K562 (cell line): ENCODE results near the gene TRANK1. TPM values are rescaled to one million over a fixed set of nuclear protein-coding genes. Genes with fewer than 3 reads are reported as not detected.

Experiments
- ARID1B ChIP-seq: fragments of 450-650 bp; IDR thresholded peaks from 2 replicates; pipeline ENCODE4 v1.6.1; 2016; ENCODE audit warnings: antibody characterized with exemption, mild to moderate bottlenecking, inconsistent platforms
- CUX1 ChIP-seq: fragments of 200-800 bp; sonication (Bioruptor generic); IDR thresholded peaks from 2 replicates; pipeline ENCODE4 v1.6.1; 2016; ENCODE audit warnings: missing genetic modification characterization, missing compliant biosample characterization
- EP300 ChIP-seq: IDR thresholded peaks from 2 replicates; pipeline ENCODE4 v1.6.1; 2012; ENCODE audit warnings: low read length, improper control_type of control experiment
- HDAC1 ChIP-seq, 2 experiments: fragments of 450-650 bp; IDR thresholded peaks; 2 replicates each; pipeline ENCODE4 v1.6.1; 2016 to 2017; ENCODE audit warnings: inconsistent platforms in 1 of 2, mild to moderate bottlenecking in 1 of 2, moderate library complexity in 1 of 2
- HOMEZ ChIP-seq: fragments of 250-450 bp; sonication (Bioruptor Pico); IDR thresholded peaks from 2 replicates; pipeline ENCODE4 v1.4.0; 2020; ENCODE audit warnings: mild to moderate bottlenecking, moderate library complexity
- MYBL2 ChIP-seq, 2 experiments: fragments of 450-650 bp in 1 of 2; sonication (generic) in 1 of 2; formaldehyde crosslinking in 1 of 2; IDR thresholded peaks; 2 replicates each; pipeline versions ENCODE4 v1.6.1 to v1.8.1; 2017 to 2022; ENCODE audit warnings: borderline replicate concordance in 1 of 2, inconsistent platforms in 1 of 2, low read depth in 1 of 2, mild to moderate bottlenecking in 1 of 2, missing genetic modification reagents in 1 of 2, moderate library complexity in 1 of 2
- TCF7 ChIP-seq: sonication (generic); IDR thresholded peaks from 2 replicates; pipeline ENCODE4 v1.6.1; 2016; ENCODE audit warnings: antibody characterized with exemption, borderline replicate concordance
- TCFL5 ChIP-seq: fragments of 250-450 bp; sonication (Bioruptor Pico); conservative IDR thresholded peaks from 2 replicates; pipeline ENCODE4 v1.6.1; 2021; ENCODE audit warnings: mild to moderate bottlenecking, moderate library complexity, matching md5 sums
- polyA plus RNA-seq, 8 experiments: library from polyadenylated mRNA; depleted of rRNA in 4 of 8; stranded (reverse) in 5 of 8; unstranded in 3 of 8; fragments of >200 nt; fragmentation: Nextera tagmentation in 2 of 8; fragmentation: Illumina TruSeq in 1 of 8; extraction: Ambion mirVana in 2 of 8; extraction: Trizol in 1 of 8; gene quantifications; 2 replicates each; pipeline versions ENCODE4 v1.2.1 to v1.2.3, GENCODE V29; 2011 to 2014; ENCODE audit warnings: inconsistent platforms in 1 of 8, missing spikeins in 1 of 8
- total RNA-seq, 7 experiments: library from RNA; depleted of rRNA in 6 of 7; stranded (reverse); fragments of >200 nt in 6 of 7; fragmentation: Illumina TruSeq in 2 of 7; extraction: Trizol in 2 of 7; gene quantifications; 2 replicates each; pipeline versions ENCODE4 v1.2.1 to v1.2.3, GENCODE V29; 2011 to 2021; ENCODE audit warnings: low replicate concordance in 1 of 7

The TRANK1 gene
- total and polyA plus RNA-seq, 9 of the 15 experiments (the other 6 are each of a cell fraction or from before 2014, with no cell fraction given): 0.41 to 5.3 (median 2.1) TPM

GRCh38 chr3:36957063-36957462, 12.2 kb upstream of the TRANK1 start (continued):
- TF ChIP-seq CUX1 (CRISPR knock-in tag) (no peak), ARID1B (no peak), HDAC1 (IDR thresholded peaks at IDR 0.05) (peak in 1 of 2 experiments; percentile 24; a peak in 1 of 4 replicates), TCFL5 (CRISPR knock-in tag) (no peak), MYBL2 (IDR thresholded peaks at IDR 0.05; ENCODE audit: low read depth) (no peak), MYBL2 (CRISPR knock-in tag; IDR thresholded peaks at IDR 0.05; ENCODE audit: borderline replicate concordance) (no peak), EP300 (no peak), TCF7 (no peak), HOMEZ (no peak)
